Measurements from ENCODE around the gene ABCB6. TPM values are rescaled to one million over a fixed set of nuclear protein-coding genes. Genes with fewer than 3 reads are reported as not detected.

ABCB6 gene
- total and polyA plus RNA-seq, 7 experiments from 2014 or later: 0.66 to 30.2 (median 6.4) TPM

GRCh38 chr2:219209236-219210195 is 9.2 kb downstream of the ABCB6 start:
- H3K27me3 ChIP-seq (ENCODE audit: control insufficient read depth in 2 of 2, insufficient read depth in 2 of 2, low read length in 2 of 2): no peaks in the 10 kb centered on the region
- ChIA-PET POLR2A (interaction anchor here (1.0 to 17.4 kb wide), 10 partner anchors 9 to 85 kb away, joined by 3 to 343 read pairs (median 7); partner anchors contain the start of genes ABCB6, ANKZF1, ATG9A and CNPPD1), CTCF (interaction anchor here (1.2 to 4.8 kb wide), 5 partner anchors 35 to 180 kb away, joined by 3 to 54 read pairs (median 5); partner anchors contain the start of genes CNPPD1 and NHEJ1)
- Mint-ChIP-seq H3K27ac (peak overlapping the region; percentile 81 to 98 (median 90)), H3K36me3 (peaks cover 0 to 22% (median 4%) of the 10 kb centered on the region in 5 donors), H3K9me3 (peaks cover 0 to 5% (median 0%) of the 10 kb centered on the region in 11 donors), H3K4me3 (peak overlapping the region in 4 of 10 donors; percentile 50 to 64 (median 52)), H3K4me1 (peaks cover 15 to 54% (median 47%) of the 10 kb centered on the region in 7 donors), H3K27me3 (no peaks in the 10 kb centered on the region)
- H3K9me3 ChIP-seq (ENCODE audit: control insufficient read depth in 2 of 3, low read length in 3 of 3): no peaks in the 10 kb centered on the region
- peaks cover 20 to 28% of the 10 kb centered on the region in 2 donors for H3K4me1 ChIP-seq (ENCODE audit: control insufficient read depth in 2 of 2, insufficient read depth in 2 of 2, low read length in 2 of 2)
- H3K4me3 ChIP-seq (ENCODE audit: low read length): no peak overlapping the region
- intact Hi-C loops (cut with micrococcal nuclease): loop anchor here (5.0 kb wide), 3 partner anchors 288 to 388 kb away; partner anchors contain the start of genes CHPF (in 1 of the 2), GMPPA (in 1 of the 2), STK11IP (in 1 of the 2) and TMEM198 (in 1 of the 2)
- ATAC-seq: no peak
- peaks cover 9 to 26% (median 14%) of the 10 kb centered on the region in 3 experiments for H3K36me3 ChIP-seq (ENCODE audit: control insufficient read depth in 2 of 3, insufficient read depth in 3 of 3, low read length in 3 of 3)
- peak in 1 of 9 donors; percentile 21 for DNase-seq
- peak overlapping the region; percentile 25 for H3K27ac ChIP-seq (ENCODE audit: low read depth, low read length)

- ATAC-seq (no peak), DNase-seq (peak in 1 of 9 donors; percentile 20)
- H3K4me1 Mint-ChIP-seq: peaks cover 15 to 54% (median 47%) of the 10 kb centered on the region in 7 donors
- ChIA-PET POLR2A (interaction anchor here (0.7 to 17.4 kb wide), 15 partner anchors 10 to 471 kb away, joined by 3 to 343 read pairs (median 7); partner anchors contain the start of genes ABCB6, ANKZF1, ATG9A and CNPPD1), CTCF (interaction anchor here (1.7 to 4.8 kb wide), 4 partner anchors 28 to 49 kb away, joined by 5 to 54 read pairs (median 10); partner anchors contain the start of gene CNPPD1)
- Histone ChIP-seq H3K27ac (ENCODE audit: low read depth, low read length) (peak overlapping the region; percentile 92), H3K4me1 (ENCODE audit: control insufficient read depth in 2 of 2, insufficient read depth in 2 of 2, low read length in 2 of 2) (peaks cover 20 to 28% of the 10 kb centered on the region in 2 donors), H3K4me3 (ENCODE audit: low read length) (no peak overlapping the region), H3K27me3 (ENCODE audit: control insufficient read depth in 2 of 2, insufficient read depth in 2 of 2, low read length in 2 of 2) (no peaks in the 10 kb centered on the region), H3K36me3 (ENCODE audit: control insufficient read depth in 2 of 3, insufficient read depth in 3 of 3, low read length in 3 of 3) (peaks cover 9 to 19% (median 11%) of the 10 kb centered on the region in 3 experiments), H3K9me3 (ENCODE audit: control insufficient read depth in 2 of 3, low read length in 3 of 3) (no peaks in the 10 kb centered on the region)
- peak overlapping the region in 8 of 9 donors; percentile 86 to 98 (median 96) for H3K27ac Mint-ChIP-seq
- peaks cover 0 to 5% (median 0%) of the 10 kb centered on the region in 11 donors for H3K9me3 Mint-ChIP-seq
- intact Hi-C loops (cut with micrococcal nuclease): loop anchor here (2.0 to 5.0 kb wide), 5 partner anchors 37 to 389 kb away; partner anchors contain the start of genes GMPPA (in 2 of the 2), CHPF (in 1 of the 2), GLB1L (in 1 of the 2) and STK11IP (in 1 of the 2)
- H3K27me3 Mint-ChIP-seq: no peaks in the 10 kb centered on the region
- peak overlapping the region; percentile 51 to 98 (median 92) for H3K4me3 Mint-ChIP-seq
- H3K36me3 Mint-ChIP-seq: peaks cover 0 to 19% (median 0%) of the 10 kb centered on the region in 5 donors
Measured at GRCh38 chr2:219207884-219208740, 10.6 kb downstream of the ABCB6 start.

GRCh38 chr2:219207134-219207883 is 11.4 kb downstream of the ABCB6 start:
- H3K9me3 ChIP-seq (ENCODE audit: control insufficient read depth in 2 of 3, low read length in 3 of 3): no peaks in the 10 kb centered on the region
- Mint-ChIP-seq H3K4me1 (peaks cover 15 to 54% (median 45%) of the 10 kb centered on the region in 7 donors), H3K27me3 (no peaks in the 10 kb centered on the region), H3K27ac (peak overlapping the region; percentile 71 to 98 (median 96)), H3K4me3 (peak overlapping the region; percentile 77 to 98 (median 94)), H3K36me3 (peaks cover 0 to 19% (median 0%) of the 10 kb centered on the region in 5 donors), H3K9me3 (peaks cover 0 to 5% (median 0%) of the 10 kb centered on the region in 11 donors)
- H3K27me3 ChIP-seq (ENCODE audit: control insufficient read depth in 2 of 2, insufficient read depth in 2 of 2, low read length in 2 of 2): no peaks in the 10 kb centered on the region
- H3K36me3 ChIP-seq (ENCODE audit: control insufficient read depth in 2 of 3, insufficient read depth in 3 of 3, low read length in 3 of 3): peaks cover 9 to 19% (median 11%) of the 10 kb centered on the region in 3 experiments
- ChIA-PET POLR2A (interaction anchor here (0.7 to 17.4 kb wide), 14 partner anchors 11 to 181 kb away, joined by 3 to 343 read pairs (median 20); partner anchors contain the start of genes ABCB6, ANKZF1, ATG9A and CNPPD1), CTCF (interaction anchor here (0.6 to 4.8 kb wide), 6 partner anchors 27 to 114 kb away, joined by 3 to 54 read pairs (median 6); partner anchors contain the start of gene CNPPD1)
- peaks cover 20 to 28% of the 10 kb centered on the region in 2 donors for H3K4me1 ChIP-seq (ENCODE audit: control insufficient read depth in 2 of 2, insufficient read depth in 2 of 2, low read length in 2 of 2)
- no peak for ATAC-seq
- DNase-seq: no peak
- peak overlapping the region; percentile 92 for H3K27ac ChIP-seq (ENCODE audit: low read depth, low read length)
- intact Hi-C loops (cut with micrococcal nuclease): loop anchor here (2.0 to 5.0 kb wide), 5 partner anchors 37 to 390 kb away; partner anchors contain the start of genes GMPPA (in 2 of the 2), CHPF (in 1 of the 2), GLB1L (in 1 of the 2) and STK11IP (in 1 of the 2)
- H3K4me3 ChIP-seq (ENCODE audit: low read length): peak overlapping the region; percentile 98

- ATAC-seq (peak; percentile 96), DNase-seq (peak; percentile 92 to 98 (median 96))
- intact Hi-C loops (cut with micrococcal nuclease): loop anchor here (1.0 to 5.0 kb wide), 19 partner anchors 12 to 547 kb away; partner anchors contain the start of genes ANKZF1 (in 2 of the 2), ATG9A (in 2 of the 2), DNAJB2 (in 2 of the 2) and GLB1L (in 2 of the 2)
- Histone ChIP-seq H3K27me3 (ENCODE audit: control insufficient read depth in 2 of 2, insufficient read depth in 2 of 2, low read length in 2 of 2) (no peaks in the 10 kb centered on the region), H3K4me1 (ENCODE audit: control insufficient read depth in 2 of 2, insufficient read depth in 2 of 2, low read length in 2 of 2) (peaks cover 20 to 28% of the 10 kb centered on the region in 2 donors), H3K27ac (ENCODE audit: low read depth, low read length) (peak within 1 kb of the TSS; percentile 92), H3K4me3 (ENCODE audit: low read length) (peak within 1 kb of the TSS; percentile 98), H3K9me3 (ENCODE audit: control insufficient read depth in 2 of 3, low read length in 3 of 3) (no peaks in the 10 kb centered on the region), H3K36me3 (ENCODE audit: control insufficient read depth in 2 of 3, insufficient read depth in 3 of 3, low read length in 3 of 3) (peaks cover 9 to 19% (median 11%) of the 10 kb centered on the region in 3 experiments)
- ChIA-PET POLR2A (interaction anchor here (0.8 to 17.4 kb wide), 23 partner anchors 8 to 809 kb away, joined by 3 to 343 read pairs (median 6); partner anchors contain the start of genes ABCB6, ANKZF1, ATG9A and CNPPD1), CTCF (interaction anchor here (0.6 to 4.8 kb wide), 11 partner anchors 10 to 115 kb away, joined by 3 to 54 read pairs (median 4); partner anchors contain the start of gene CNPPD1)
- H3K27me3 Mint-ChIP-seq: no peaks in the 10 kb centered on the region
- H3K4me3 Mint-ChIP-seq: peak within 1 kb of the TSS; percentile 77 to 98 (median 94)
- H3K27ac Mint-ChIP-seq: peak within 1 kb of the TSS; percentile 96 to 99 (median 97)
- H3K9me3 Mint-ChIP-seq: peaks cover 0 to 5% (median 0%) of the 10 kb centered on the region in 11 donors
- H3K4me1 Mint-ChIP-seq: peaks cover 15 to 48% (median 43%) of the 10 kb centered on the region in 7 donors
- peaks cover 0 to 16% (median 0%) of the 10 kb centered on the region in 5 donors for H3K36me3 Mint-ChIP-seq
Measured at GRCh38 chr2:219206328-219207133, 12.2 kb downstream of the ABCB6 start, which contains the start of gene ZFAND2B. Gene ZFAND2B, plus strand, starts transcription at chr2:219206782. Its CDS starts 206 bp downstream, at chr2:219206988.
